GM21825 (cell line): Measurements from ENCODE around the gene AMPD2.

Experiments
- ATAC-seq: cut with Tn5 transposase; IDR thresholded peaks from one replicate; pipeline ENCODE4 v1.9.1; 2021; ENCODE audit warnings: mild to moderate bottlenecking, moderate library complexity; ENCODE audit not compliant: unreplicated experiment

Gene AMPD2

DNA sequence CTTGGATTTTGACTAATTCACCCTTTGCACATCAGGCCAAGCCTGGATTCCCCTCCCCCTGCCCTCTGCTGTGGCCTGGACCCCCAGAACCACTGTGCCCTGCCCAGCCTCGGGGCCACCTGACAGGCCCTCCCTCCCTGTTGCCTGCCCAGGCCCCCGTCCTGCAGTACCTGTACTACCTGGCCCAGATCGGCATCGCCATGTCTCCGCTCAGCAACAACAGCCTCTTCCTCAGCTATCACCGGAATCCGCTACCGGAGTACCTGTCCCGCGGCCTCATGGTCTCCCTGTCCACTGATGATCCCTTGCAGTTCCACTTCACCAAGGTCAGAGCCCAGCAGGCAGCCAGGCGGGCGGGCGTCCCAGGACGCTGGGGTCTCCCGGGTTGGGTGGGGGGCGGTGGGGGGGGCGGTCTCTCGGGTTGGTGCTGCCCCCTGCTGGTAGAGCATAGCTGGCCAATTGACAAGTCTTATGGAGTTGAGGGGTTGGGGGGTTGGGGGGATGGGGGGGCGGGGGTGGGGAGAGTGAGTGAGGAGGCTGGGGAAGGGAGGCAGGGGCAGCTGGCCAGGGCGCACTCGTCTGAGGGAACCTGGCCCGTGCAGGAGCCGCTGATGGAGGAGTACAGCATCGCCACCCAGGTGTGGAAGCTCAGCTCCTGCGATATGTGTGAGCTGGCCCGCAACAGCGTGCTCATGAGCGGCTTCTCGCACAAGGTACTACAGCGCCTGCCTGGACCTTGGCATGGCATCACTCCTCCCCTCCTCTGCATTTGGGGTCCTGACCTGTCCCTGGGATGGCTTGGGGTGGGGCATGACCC lies 10.7 kb downstream of the AMPD2 start:
- ATAC-seq = no peak

GRCh38 chr1:109630898-109631512 lies 11.4 kb downstream of the AMPD2 start:
- ATAC-seq = no peak

- ATAC-seq = no peak
Measured at GRCh38 chr1:109631513-109632505, 12.2 kb downstream of the AMPD2 start.

GRCh38 chr1:109632671-109633346 lies 13.2 kb downstream of the AMPD2 start:
- no peak for ATAC-seq

GRCh38 chr1:109634292-109634691 lies 14.7 kb downstream of the AMPD2 start:
- ATAC-seq = no peak

DNA sequence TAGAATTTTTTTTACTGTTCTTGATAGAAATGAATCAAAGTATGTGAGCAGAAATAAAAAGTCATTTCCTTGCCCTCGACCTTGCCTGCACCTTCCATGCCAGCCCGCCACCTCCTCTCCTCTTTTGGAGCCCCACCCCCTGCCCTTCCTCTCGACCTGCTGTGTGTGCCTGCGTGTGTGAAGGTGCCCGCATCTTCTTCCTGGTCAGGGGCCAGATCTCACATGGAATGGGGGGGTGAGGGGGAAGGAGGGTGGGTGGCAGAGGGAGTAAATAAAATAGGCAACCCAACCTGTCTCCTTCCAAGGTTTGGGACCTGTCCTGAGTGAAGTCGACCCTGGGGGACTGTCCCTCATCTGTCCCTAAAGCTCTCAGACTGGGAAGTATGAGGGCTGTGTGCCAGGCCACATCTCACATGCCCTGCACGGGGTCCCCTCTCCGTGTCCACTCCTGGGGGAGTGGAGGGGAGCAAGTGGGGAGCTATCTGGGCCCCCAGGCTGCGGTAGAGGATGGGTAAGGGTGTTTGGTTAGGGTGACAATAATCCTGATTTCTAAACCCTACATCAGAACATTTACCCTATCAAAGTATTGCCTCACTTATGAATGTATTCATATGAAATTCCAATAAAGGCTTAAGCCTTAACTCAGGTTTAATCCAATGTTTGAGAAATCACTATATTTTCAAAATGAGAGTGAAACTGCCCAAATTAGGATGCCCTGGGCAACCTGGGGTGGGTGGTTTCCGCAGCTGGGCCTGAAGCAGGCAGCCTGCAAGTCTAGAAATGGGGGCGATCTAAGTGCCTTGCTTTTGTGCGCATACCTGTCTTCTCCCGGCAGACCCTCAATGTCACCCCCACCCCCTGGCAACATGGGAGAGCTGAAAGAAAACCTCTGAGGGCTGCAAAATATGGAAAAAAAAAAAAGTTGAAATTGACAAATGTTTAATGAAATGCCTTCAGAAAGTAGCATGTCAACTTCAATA lies 15.4 kb downstream of the AMPD2 start:
- no peak for ATAC-seq

GRCh38 chr1:109635862-109636200 lies 16.2 kb downstream of the AMPD2 start:
- ATAC-seq = no peak

GRCh38 chr1:109636201-109636952 lies 16.7 kb downstream of the AMPD2 start:
- no peak for ATAC-seq

DNA sequence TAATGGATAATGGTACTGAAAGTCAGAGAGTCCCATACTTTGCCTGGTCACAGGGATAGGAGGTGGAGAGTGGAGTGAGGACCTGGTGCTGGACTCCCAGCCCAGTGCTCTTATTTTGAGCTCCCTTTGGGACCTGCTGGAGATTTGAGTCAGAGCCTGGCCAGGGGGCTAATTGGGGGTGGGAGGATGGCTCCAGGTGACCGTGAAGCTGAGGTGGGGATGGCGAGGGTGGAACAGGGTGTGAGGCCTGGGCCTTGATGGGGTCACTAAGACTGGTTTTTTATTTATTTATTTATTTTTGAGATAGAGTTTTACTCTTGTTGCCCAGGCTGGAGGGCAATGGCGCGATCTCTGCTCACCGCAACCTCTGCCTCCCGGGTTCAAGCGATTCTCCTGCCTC lies 17.8 kb downstream of the AMPD2 start:
- ATAC-seq = no peak

DNA sequence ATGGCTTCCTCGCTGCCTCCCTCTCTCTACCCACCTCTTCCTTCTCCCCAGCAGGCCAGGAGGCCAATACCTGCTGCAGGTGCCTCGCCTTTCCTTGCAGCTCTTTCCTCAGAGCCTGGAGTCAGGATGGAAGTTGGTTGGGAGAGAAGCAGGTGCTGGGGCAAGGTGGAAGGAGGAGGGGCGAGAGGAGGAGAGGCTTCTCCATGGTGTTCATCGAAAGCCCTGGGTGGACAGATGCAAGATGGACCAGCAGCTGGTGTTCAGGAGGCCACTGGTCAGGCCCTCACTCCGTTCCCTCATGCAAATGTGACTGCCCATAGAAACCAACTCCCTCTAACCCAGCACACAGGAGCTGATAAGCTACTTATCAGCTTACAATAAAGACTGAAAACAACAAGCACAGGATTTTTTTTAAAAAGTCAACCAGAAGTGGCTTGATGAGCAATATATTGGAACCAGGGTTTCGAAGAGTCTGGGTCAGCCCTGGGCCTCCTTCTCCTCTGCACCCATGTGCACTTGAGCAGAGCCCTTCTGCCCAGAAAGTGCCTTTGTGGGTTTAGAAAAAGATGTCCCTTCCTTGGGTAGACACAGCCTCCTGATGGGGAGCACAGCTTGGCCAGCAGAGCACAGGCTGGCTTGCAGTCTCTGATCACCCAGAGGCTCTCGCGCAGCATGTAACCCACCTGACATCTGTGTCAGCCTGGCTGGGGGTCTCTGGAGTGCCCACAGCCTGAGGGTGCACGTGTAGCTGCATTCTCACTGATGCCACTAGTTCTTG lies 19.6 kb downstream of the AMPD2 start:
- no peak for ATAC-seq

- ATAC-seq = no peak
Measured at GRCh38 chr1:109639841-109640184, 20.2 kb downstream of the AMPD2 start.

DNA sequence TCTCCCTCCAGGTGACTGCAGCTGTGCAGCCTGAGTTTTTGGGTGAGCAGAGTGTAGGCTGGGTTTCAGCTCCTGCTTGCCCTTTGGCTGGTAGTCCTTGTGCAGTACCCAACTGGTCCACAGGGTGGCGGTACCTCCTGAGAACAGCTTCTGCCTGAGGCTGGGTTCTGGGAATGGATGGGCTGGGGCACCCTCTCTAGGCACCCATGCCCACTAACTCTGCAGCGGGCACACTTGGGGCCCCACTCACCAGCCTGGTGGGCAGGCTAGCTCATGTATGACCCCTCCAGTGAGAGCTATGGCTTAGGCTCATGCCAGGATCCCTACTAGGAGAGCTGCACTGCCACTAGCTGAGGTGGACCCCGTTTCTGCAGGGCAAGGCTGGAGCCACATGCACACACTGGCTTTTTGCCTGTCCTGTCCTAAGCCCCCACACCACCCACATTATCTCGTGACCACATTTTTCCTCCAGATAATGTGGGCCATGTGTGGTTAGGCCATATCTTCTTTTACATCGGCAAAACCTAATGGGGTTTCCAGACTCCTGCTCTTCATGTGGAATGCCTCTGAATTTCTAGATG lies 20.7 kb downstream of the AMPD2 start:
- peak; percentile 59 for ATAC-seq

- ATAC-seq = no peak
Measured at GRCh38 chr1:109641078-109641740, 21.6 kb downstream of the AMPD2 start.

DNA sequence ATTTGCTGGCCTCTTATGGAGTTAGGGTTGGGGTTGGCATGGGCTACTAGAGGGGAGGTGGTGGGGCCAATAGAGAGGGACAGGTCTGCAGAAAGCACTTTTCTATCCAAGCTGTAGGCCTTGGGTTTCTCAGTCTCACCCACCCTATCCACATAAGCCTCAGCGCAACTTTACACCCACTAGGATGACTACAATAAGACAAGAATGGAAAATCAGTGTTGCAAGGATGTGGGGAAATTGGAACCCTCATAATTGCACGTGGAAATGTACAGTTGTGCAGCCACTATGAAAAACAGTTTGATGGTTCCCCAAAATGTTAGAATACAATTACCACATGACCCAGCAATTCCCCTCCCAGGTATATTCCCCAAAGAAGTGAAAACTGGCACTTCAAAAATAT lies 22.2 kb downstream of the AMPD2 start:
- ATAC-seq = no peak

GRCh38 chr1:109642626-109643025 lies 23.0 kb downstream of the AMPD2 start:
- ATAC-seq = no peak

GRCh38 chr1:109643385-109644230 lies 24.0 kb downstream of the AMPD2 start:
- ATAC-seq = peak; percentile 86

GRCh38 chr1:109644670-109645069 lies 25.0 kb downstream of the AMPD2 start:
- no peak for ATAC-seq
